Cardiac fibroblast (primary cell): ENCODE measurements around the gene DPYD.
"Not testable (repeated sequence)": the region's sequence is repeated elsewhere in the genome, so short reads cannot be mapped to it uniquely, and the experiment has no call there.

ENCODE experiments used
- DNase-seq, 2 donors: peaks; one replicate each; pipeline versions ENCODE4 v3.0.0 to v3.0.0-alpha.2; 2010; ENCODE audit warnings: low read depth in 2 of 2
- H3K4me3 ChIP-seq, 2 donors: replicated peaks in 1 of 2; 1 replicate in 1 of 2; 2 replicates in 1 of 2; pipeline ENCODE4 v1.5.1; 2011; ENCODE audit warnings: low read depth in 2 of 2, low read length in 2 of 2, mild to moderate bottlenecking in 2 of 2, moderate library complexity in 1 of 2
- TF ChIP-seq, protein P1 (sequence below): IDR thresholded peaks from one replicate; pipeline ENCODE4 v1.5.1; 2011; ENCODE audit warnings: low read depth, mild to moderate bottlenecking, low read length, inconsistent platforms

DPYD gene

DNA sequence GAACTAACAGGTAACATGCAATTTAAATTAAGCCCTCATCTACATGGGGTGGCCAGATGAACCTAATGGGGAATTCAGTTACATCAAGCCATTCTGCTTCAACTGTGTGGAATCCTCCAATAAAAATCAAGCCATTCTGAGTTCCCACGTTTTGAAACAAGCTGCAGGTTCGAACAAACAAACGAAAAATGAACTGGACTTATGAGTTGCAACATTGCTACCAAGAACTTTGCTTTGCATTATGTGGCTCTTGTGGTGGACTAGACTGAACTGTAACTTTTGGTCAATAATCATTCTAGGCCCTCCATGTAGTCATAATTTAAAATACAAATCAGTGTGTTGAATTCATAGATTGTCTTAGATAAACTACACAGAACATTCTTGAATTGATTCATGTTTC is 682.0 kb downstream of the DPYD start:
- TF ChIP-seq, protein P1, sequence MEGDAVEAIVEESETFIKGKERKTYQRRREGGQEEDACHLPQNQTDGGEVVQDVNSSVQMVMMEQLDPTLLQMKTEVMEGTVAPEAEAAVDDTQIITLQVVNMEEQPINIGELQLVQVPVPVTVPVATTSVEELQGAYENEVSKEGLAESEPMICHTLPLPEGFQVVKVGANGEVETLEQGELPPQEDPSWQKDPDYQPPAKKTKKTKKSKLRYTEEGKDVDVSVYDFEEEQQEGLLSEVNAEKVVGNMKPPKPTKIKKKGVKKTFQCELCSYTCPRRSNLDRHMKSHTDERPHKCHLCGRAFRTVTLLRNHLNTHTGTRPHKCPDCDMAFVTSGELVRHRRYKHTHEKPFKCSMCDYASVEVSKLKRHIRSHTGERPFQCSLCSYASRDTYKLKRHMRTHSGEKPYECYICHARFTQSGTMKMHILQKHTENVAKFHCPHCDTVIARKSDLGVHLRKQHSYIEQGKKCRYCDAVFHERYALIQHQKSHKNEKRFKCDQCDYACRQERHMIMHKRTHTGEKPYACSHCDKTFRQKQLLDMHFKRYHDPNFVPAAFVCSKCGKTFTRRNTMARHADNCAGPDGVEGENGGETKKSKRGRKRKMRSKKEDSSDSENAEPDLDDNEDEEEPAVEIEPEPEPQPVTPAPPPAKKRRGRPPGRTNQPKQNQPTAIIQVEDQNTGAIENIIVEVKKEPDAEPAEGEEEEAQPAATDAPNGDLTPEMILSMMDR = no peak
- H3K4me3 ChIP-seq = no peak overlapping the region
- no peak for DNase-seq

DNA sequence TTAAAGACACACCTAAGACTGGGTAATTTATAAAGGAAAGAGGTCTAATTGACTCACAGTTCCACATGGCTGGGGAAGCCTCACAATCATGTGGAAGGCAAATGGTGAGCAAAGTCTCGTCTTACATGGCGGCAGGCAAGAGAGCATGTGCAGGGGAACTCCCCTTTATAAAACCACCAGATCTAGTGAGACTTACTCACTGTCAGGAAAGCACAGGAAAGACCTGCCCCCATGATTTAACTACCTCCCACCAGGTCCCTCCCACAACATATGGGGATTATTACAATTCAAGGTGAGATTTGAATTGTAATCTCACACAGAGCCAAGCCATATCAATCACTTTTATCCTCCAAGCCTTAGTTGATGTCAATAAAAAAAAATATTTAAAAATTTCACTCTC is 689.5 kb downstream of the DPYD start:
- H3K4me3 ChIP-seq, DNase-seq: not testable (repeated sequence)

DNA sequence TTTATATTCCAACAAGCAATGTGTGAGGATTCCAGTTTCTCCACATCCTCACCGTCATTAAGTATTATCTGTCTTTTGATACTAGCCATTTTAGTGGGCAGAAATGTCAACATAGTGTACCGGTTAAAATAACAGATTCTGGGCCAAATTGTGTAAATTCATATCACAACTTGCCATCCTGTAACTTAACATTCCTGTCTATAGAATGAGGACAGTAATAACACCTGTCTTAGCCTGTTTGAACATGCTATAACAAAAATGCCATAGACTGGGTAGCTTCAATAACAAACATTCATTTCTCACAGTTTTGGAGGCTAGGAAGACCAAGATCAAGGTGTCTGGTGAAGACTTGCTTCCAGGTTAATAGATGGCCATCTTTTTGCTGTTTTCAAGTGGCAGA is 708.2 kb downstream of the DPYD start:
- no peak overlapping the region for H3K4me3 ChIP-seq
- no peak for DNase-seq
- TF ChIP-seq, protein P1 = no peak

DNA sequence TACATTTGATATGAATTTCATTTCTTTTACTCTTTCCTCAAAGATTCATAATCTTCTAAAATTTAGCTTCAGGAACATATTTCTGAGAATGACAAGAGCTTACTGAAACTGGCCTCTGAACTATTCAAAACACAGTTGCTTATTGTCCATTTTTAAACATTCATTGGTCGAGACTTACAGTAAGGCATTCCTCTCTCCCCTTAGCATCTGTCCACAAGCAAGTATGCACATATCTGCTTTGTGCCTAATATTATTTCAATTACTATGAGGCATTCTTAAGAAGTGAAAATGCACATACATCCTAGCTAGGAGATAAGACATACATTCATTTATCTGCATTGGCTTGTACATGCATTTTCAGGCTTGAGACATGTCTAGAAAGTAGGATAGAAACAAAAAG is 710.5 kb downstream of the DPYD start:
- no peak for DNase-seq
- no peak overlapping the region for H3K4me3 ChIP-seq
- TF ChIP-seq, protein P1 = no peak

DNA sequence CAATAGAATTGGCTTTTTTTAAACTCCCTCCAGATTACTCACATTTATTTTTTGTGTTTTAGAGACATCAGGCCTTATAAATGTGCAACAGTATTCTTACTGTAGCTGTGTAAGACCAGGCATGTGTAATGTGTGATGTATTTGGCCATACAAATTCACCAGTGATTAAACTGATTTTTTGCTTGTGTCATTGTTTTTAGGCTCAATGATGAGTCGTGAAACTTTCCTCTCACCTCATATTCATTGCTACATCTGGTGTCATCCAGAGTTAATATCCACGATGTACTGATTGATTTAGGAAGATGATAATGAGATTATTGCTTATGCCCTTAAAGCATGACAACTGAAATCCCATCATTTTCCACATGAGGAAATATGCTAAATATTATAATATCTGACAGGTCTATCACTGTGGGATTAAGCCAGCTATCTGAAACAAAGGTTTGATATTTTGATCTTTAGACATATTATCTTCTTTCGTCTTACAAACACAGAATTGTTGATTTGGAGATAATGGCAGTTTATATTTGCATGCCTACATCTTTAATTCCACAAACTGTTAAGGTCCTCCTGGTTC is 711.4 kb downstream of the DPYD start:
- TF ChIP-seq, protein P1 = no peak
- no peak overlapping the region for H3K4me3 ChIP-seq
- DNase-seq = peak in 1 of 2 donors; percentile 41

DNA sequence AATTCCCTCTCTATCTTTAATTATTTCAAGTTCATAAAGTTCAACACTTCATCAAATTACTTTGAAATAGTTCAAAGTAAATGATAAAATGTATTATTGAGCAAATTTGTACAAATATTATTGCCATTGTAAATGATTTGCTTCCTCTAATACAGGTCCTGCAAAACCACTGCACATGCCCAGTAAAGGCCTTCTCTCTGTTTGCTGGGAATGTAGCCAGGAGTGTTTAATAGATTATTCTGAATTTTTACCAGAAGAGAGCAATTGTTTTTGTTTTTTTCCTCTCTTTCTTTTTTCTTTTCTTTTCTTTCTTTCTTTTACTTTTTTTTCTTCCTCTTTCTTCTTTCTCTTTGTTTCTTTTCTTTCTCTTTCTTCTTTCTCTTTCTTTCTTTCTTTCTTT is 713.0 kb downstream of the DPYD start:
- TF ChIP-seq, protein P1 = no peak

DNA sequence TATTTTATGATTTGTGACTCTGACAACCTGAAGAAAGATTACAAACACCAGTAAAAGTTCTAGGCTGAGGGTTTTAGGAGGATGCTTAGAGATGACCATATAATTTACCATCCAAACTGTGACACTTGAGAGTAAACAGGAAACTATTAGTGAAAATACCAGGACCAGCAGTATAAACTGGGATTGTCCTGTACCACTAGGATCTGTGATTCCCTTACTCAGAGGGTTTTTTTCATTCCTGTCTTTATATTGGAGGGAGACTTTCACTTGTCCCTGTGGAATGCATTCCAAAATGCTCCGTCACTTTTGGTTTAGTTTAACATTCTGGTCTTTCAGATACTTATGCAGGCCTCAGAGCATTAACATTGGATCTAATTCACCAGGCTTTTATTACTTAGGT is 716.4 kb downstream of the DPYD start:
- TF ChIP-seq, protein P1 = no peak
- no peak overlapping the region for H3K4me3 ChIP-seq
- DNase-seq = peak; percentile 57 to 77

More for the DNA sequence above, 713.0 kb downstream of the DPYD start:
- DNase-seq = peak in 1 of 2 donors; percentile 36
- H3K4me3 ChIP-seq = no peak overlapping the region
